GM18507 (cell line): Measurements from ENCODE around the gene ACKR3.

Source experiments
- DNase-seq: peaks from one replicate; pipeline ENCODE4 v3.0.0; 2011; ENCODE audit warnings: low read depth; ENCODE audit not compliant: insufficient read length; ENCODE audit errors: extremely low spot score
- FAIRE-seq: peaks from 2 replicates; lab custom pipeline; 2011; peaks lifted over from hg19 to GRCh38; lab: Jason Lieb, UNC

Gene ACKR3

DNA sequence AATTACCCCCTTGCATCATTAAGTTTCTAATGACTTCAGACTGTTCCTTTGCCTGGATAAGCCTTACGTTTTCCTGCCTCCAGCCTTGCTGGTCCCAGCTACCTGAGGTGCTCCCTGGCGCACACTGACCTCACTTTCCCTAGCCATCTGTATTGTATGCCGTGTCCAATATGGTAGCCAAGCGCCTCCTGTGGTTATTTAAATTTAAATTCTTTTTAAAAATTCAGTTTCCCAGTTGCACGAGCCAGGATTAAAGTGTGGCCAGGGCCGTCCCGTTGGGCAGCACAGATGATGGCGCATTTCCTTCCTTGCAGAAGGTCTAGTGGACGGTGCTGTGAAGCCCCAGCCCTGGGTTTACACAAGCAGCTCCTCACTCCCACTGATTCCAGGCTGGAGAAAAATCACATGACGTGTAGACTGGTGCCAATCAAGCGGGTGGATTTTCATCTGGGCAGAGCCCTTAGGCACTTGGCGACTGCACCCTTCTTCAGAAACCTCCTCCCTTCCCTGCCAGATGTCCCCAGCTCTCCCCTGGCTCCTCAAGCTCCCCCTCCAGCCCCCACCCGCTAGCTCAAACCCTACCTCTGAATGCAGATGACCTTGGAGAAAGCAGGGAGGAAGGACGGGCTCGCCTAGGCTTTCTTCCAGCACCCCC is 33.9 kb downstream of the ACKR3 start:
- DNase-seq: no peak
- FAIRE-seq: no peak

DNA sequence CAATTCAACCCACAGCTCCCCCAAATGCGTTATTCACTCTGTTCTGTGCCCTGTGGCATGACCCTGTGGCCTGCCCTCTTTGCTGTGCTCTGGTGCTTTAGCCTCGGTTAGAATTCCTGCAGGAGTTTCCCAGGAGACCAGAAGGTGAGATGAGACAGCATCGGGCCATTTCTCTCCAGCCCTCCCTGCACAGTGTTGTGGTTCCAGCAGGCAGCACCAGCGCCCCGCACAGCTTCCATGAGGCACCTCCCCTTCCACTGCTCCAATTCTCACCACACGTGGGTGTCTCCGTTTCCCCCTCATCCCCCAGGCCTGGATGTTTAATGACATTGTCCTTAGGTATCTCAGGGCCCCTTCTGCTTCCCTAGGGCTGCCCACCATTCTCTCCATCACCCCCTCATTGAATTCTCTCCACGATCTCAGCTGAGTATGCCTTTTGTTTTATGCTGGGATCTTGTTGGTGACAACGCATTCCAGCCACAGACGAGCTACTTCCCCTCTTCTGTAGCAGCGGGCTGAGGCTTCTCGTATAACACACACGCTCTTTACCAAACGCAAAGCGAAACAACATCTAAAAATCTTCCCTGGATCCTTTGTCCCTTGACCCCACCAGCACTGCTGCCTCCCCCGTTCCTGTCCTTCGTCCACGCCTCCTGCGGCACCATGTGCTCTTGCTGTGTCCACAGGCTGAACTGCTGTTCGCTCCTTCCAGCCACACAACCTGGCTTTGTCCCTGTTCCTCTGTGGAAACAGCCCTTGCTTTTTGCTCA is 35.1 kb downstream of the ACKR3 start:
- DNase-seq (no peak), FAIRE-seq (no peak)

DNA sequence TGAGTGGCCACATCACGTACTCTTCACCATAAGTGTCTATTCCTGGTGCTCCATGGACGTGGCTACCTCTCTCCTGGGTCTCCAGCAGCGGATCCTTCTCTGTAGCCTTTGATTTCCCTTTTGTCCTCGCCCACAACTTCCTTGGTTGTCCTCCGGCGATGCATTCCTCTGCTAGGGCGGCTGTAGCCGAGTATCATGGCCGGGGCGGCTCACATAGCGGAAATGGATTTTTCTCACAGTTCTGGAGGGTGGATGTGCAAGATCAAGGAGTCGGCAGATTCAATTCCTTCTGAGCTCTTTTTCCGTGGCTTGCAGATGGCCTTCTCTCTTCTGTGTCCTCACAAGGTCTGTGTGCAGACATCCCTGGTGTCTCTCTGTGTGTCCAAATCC is 35.7 kb downstream of the ACKR3 start:
- no peak for FAIRE-seq

DNA sequence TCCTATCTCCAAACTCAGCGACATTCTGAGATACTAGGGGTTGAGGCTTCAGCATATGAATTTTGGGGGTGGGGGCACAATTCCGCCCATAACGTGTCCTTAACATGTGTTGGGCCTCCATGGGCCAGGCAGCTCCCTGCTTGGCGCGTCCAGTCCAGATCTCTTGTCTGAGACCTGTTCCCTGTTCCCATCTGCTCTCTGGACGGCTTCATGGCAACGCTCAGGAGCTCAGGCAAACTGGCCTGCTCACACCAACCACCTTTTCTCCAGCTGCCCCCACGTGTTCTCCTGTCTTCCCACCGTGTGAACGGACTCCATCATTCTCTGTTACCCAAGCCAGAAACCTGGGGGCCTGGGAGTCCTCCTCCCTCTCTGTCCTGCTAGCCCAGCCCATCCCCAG is 36.4 kb downstream of the ACKR3 start:
- DNase-seq: no peak
- no peak for FAIRE-seq

More for the DNA sequence above, 35.7 kb downstream of the ACKR3 start:
- DNase-seq: no peak

DNA sequence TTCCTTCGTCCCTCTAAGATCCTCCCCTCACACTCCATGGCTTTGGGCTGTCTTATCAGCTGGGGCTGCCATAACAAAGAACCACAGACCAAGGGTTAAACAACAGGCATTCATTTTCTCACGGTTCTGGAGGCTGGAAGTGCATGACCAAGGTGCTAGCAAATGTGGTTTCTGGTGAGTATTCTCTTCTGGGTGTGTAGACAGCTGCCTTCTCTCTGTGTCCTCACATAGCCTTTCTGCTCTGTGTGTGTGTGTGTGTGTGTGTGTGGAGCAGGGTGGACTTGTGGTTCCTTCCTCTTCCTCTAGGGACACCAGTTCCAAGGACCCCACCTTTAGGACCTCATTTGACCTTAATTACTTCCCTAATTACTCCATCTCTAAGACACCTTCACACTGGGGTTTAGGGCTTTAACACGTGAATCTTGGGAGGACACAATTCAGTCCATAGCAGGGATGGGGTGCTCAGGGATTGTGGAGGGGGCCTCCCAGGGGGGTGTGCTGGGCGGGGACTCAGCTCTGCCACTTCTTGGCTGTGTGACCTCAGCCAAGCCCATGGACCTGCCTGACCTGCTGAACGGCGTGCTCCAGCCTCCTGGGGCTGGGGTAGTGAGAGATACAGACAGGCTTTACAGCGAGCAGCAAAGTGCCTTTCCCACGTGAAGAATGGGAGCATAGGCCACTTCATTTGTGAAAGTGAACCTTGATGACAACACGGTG is 38.0 kb downstream of the ACKR3 start:
- DNase-seq: no peak

DNA sequence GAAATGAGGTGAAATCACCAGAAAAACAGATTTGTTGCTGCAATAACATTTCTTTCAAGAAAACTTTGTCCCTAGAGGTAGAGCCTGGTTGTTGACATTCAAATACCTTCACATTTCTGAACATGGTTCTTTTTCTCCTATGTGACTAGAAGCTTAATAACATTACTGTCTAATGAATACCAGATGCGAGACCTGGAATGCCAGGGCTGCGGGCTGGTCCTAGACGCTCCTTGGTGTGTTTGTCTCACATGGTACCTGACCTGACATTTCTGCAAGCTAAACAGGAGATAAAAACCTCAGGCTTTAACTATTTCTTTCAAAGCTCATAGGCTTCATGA is 38.5 kb downstream of the ACKR3 start:
- no peak for FAIRE-seq

More for the DNA sequence above, 38.0 kb downstream of the ACKR3 start:
- no peak for FAIRE-seq

DNA sequence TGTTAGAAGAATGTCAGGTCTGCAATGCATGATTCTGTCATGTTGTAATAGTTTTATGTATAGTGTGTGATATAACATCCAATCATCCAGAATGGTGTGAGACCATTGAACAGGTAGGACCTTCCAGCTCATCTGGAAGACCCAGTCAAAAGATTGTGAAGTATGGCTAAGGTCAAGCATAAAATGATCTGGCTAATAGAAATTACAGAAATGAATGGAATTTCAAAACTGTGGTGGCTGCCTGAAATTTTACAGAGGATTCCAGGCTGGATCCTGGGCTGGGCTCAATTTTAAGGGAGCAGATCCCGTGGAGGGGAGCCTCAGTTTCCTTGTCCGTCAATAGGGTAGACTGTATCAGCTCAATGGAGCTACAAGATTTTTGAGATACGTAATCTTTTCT is 39.1 kb downstream of the ACKR3 start:
- DNase-seq: no peak
- no peak for FAIRE-seq

More for the DNA sequence above, 38.5 kb downstream of the ACKR3 start:
- no peak for DNase-seq

DNA sequence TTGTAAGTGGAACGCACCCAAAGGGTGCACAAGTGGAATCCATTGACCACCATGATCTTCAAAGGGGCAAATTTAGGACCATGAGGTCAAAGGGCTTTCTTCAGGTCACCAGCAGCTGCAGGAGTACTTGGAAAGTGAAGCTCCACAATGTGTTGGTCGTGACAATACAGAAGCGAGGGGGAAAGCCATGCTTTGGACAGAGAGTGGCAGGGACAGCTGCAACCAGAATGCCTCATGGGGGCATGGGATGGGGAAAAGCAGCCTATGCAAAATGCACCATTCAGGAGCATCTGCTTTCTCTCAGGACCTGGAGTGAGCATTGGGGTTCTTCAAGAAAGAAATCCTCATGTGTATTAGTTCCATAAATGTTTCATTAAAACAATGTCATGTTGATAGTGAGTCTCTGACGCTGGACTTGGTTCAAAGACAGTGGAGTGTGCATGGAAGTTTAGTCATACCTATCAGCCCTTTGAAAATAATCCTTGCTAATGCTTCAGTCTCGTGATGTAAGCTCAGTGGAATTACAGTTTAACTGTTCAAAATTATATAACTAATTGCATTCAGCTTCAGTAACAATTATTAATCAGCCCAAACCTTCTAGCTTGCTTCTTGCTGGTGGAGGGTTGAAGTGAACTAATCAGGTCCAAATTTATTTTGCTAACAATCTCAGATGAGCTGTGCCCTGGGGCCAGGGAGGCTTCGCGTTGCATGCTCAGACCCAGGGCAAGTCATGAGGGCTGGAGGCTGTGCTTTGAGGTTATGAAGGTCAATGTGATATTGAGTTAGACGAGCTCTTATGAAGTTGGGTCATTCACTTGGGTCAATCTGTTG is 41.6 kb downstream of the ACKR3 start:
- FAIRE-seq: no peak
- DNase-seq: no peak

DNA sequence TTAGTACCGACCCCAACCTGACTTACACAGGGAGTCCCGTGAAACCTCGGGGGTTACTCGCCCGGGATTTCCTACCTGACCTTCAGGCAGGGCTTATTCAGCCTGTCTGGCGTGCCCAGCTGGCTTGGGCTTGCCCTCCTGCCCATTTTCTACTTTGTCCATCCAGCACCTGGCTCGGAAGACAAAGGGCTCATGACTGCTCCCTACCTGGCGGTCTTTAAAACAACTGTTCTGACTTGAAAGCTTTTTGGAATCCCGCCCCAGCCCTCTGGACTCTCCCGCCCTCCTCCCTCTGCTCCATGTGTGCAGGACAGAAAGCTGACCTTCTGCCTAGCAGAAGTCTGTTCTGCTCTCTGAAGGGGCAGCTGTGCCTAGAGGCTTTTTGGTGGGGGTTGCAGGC is 43.1 kb downstream of the ACKR3 start:
- DNase-seq (no peak), FAIRE-seq (no peak)

DNA sequence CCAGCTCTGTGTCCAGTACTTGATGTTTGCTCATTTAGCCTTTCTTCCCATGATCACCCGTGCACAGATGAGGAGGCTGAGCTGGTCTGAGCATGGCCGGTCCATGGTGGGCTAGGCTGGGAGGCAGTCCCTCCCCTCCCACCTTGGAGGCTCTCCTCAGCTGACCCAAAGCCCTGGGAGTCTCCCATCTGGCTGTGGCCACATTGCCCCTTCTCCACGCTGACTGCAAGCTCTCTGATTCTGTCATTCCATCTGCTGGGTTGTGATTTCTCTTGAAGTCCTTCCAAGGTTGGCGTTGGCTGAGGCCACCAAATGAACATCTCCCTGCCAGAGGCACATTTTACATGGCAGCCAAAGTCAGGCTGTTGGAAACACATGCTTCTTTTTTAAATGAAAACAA is 44.0 kb downstream of the ACKR3 start:
- DNase-seq: no peak
- no peak for FAIRE-seq

DNA sequence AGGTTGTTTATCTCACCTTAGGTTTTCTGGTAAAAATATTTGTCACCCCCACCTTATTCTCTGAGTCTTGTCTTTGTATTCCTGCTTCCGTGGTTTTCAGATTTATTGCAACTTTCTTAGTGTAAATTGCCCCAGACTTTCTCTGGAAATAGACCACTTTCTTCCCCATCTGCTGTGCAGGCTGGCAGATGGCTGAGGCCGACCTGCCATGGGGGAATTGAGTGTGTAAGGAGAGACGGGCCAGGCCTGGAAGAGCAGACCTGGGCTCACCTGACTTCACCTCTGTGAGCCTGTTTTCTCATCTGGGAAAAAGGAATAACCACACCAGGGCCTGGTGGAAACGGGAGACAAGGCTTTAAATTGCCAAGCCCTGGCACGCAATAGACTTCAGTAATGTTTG is 44.9 kb downstream of the ACKR3 start:
- no peak for DNase-seq
- no peak for FAIRE-seq

DNA sequence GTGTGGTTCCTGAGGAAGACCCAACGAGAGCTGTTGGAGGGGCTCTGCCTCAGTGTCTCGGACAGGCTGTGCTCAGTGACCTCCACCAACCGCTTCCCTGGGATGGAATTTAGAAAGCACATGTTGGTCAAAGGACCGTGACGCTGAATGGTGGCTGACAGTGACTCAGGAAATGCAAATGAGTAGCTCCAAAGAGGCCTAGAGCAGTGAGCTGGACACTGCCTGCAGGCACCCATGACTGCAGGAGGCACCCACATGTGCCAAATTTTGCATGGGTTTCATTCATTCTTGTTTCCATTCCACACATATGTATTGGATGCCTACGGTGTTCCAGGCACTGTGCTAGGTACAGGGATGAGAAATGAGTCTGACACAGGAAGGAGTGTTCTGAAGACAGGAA is 46.4 kb downstream of the ACKR3 start:
- FAIRE-seq: no peak
- DNase-seq: no peak

DNA sequence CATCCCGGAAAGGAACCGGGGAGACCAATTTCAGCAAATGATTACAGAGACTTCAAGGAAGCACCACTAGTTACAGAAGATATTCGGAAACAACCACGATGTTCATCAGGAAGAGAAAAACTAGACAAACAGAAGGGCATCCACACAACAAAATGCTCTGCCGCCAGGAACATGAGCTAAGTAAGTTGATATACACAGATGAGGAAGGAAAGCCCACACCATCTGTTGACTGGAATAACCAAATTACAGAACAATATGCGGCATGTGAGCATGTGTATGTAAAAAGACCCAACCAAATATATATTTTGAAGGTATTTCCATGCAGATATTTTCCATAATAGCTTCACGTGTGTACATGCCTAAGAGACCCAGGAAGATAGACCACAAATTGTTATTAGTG is 47.0 kb downstream of the ACKR3 start:
- DNase-seq (no peak), FAIRE-seq (no peak)

DNA sequence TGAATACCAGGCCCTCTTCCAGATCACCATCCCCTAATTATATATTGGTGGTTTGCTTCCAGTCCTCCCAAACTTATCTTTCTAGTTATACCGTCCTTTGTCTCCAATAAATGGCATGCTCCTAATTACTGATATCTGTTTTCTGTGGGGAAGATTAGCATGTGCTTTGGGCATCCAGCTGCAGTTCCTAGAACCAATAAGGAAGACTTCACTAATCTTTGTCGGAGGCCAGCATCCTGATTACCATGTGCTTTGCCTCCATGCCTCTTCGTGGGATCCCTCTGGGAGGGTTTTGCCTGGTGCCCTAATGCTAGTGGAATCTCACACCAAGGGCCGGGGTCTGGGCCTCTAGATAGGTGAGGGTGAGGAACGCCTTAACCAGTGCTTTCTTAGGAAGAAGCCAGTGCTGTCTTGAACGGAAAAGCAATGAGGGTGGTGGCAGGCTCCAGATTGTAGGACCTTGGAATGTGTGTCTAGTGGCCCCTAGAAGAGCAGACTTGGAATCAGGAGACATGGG is 47.7 kb downstream of the ACKR3 start:
- FAIRE-seq: no peak
- DNase-seq: no peak

DNA sequence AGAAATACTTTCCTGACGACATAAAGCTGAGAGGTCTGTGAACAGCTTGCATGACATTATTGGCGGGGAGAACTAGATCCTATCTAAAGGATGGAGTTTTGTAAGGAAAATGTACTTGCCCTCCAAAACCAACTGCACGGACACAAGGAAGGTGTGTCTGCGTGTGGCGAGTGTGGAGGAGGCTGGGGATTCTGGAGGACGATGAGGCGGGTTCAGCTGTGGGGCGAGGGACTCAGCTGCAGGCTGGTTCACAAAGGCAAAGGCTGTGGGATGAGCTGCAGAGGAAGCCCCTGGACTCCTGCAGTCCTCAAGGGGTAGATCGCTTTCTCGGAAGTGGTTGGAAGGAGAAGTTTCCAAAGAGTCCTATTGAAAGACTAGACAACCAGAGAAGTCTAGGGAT is 48.2 kb downstream of the ACKR3 start:
- FAIRE-seq (no peak), DNase-seq (no peak)

DNA sequence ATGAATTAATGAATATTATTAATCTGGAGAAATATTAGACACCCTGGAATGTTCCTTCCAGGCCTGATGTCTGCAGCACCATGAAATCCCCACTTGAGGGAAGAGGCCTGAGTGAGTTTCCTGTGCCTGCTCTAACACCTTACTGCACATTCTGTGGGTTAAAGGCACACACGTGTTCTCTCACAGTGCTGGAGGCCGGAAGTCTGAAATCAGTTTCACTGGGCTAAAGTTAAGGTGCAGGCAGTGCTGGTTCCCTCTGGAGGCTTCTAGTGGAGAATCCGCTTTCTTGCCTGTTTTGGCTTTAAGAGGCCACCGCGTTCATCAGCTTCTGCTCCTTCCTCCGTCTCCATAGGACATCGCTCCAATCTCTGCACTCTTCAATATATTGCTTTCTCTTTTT is 48.7 kb downstream of the ACKR3 start:
- peak; percentile 12 for DNase-seq

DNA sequence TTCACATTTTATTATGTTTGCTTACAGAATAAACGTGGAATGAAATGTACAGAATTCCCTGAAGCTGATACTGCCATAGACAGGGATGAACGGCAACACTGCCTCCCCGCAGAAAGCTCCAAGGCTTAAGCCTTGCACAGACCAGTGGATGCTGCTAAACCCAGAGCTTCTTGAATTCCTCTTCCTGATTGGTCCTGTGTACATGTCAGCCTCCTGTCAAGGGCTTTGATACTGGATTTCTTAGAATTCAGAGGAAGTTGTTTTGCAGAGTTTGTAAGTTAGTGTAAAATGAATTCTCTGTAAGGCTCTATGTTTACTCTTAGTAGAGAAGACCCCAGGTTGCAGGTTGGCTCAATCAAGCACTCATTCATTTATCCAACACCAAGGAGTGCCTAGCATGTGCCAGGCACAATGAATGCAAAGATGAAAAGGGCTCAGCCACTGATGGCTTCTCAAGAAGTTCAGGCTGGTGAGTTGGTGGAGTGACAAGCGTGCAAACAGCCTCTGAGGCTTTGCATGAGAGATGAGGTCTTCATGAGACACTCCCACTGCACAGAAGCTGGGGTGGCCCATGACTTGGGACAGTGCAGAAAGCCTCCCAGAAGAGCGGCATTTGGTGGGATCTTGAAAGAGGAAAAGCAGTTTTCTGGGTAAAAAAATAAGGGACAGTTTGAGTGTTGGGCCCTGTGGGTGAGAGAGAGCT is 50.4 kb downstream of the ACKR3 start:
- FAIRE-seq (no peak), DNase-seq (no peak)

More for the DNA sequence above, 48.7 kb downstream of the ACKR3 start:
- no peak for FAIRE-seq

DNA sequence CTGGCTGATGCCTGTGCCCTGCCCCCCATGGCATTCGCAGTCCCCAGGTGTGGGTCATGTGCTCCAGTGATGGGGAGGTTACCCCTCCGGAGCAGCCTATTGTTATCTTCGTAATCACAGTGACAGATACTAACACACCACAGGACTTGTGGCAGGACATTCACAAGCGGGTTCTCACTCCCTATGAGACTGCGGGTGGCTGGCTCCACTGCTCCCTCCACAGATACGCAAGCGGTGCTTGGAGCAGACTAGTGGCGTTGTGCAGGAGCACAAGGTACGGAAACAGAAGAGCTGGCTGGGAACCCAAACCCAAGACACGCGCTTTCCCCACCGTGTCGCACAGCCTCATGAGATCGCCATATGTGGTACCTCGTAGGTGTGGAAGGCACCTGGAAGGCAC is 52.2 kb downstream of the ACKR3 start:
- no peak for DNase-seq
- FAIRE-seq: no peak

DNA sequence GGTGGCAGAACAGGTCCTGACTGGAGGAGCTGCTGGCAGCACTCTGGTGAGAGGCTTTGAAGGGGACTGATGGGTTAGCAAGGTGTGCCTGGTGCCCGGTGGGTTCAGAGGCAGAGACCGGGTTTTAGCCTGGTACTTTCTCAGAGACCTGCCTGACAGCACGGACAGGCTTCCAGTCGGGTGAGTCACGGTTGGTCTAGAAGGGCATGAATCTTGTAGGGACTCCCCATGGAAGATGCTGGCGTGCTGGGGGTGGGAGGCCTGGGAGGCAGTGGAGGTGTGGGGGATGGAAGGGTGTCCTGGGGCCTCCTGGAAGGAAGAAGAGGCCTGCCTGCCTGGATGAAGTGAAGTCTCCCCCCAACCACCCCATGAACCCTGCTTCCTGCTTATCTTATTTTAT is 52.6 kb downstream of the ACKR3 start:
- no peak for DNase-seq
- FAIRE-seq: no peak
